Trophoblast cell (in vitro differentiated cells and primary cell): ENCODE results near the gene ULK3.

ENCODE experiments used
- DNase-seq, 2 donors: peaks; one replicate each; pipeline ENCODE4 v3.0.0-alpha.2; 2016
- H2AFZ ChIP-seq: 2 replicates; pipeline ENCODE4 v1.6.1; 2013; ENCODE audit warnings: low read length, moderate library complexity, mild to moderate bottlenecking; ENCODE audit not compliant: insufficient read depth, poor library complexity
- H2AK5ac ChIP-seq: 2 replicates; pipeline ENCODE4 v1.6.1; 2013; ENCODE audit warnings: mild to moderate bottlenecking, low read length
- H2BK120ac ChIP-seq: 2 replicates; pipeline ENCODE4 v1.6.1; 2013; ENCODE audit warnings: low read length, mild to moderate bottlenecking, moderate library complexity; ENCODE audit not compliant: insufficient read depth, poor library complexity
- H2BK12ac ChIP-seq: 2 replicates; pipeline ENCODE4 v1.6.1; 2013; ENCODE audit warnings: mild to moderate bottlenecking, low read length, moderate library complexity
- H2BK5ac ChIP-seq: 2 replicates; pipeline ENCODE4 v1.6.1; 2013; ENCODE audit warnings: low read length, low read depth, moderate library complexity, mild to moderate bottlenecking; ENCODE audit not compliant: poor library complexity
- H3K14ac ChIP-seq: 2 replicates; pipeline ENCODE4 v1.6.1; 2013; ENCODE audit warnings: mild to moderate bottlenecking, low read length
- H3K18ac ChIP-seq: 2 replicates; pipeline ENCODE4 v1.6.1; 2013; ENCODE audit warnings: mild to moderate bottlenecking, low read length
- H3K23ac ChIP-seq: 2 replicates; pipeline ENCODE4 v1.6.1; 2013; ENCODE audit warnings: low read length
- H3K27ac ChIP-seq: 2 replicates; pipeline ENCODE4 v1.5.1; 2013; ENCODE audit warnings: low read depth, mild to moderate bottlenecking, inconsistent platforms, low read length, moderate library complexity
- H3K27me3 ChIP-seq: 2 replicates; pipeline ENCODE4 v1.6.1; 2013; ENCODE audit warnings: inconsistent platforms, mild to moderate bottlenecking, low read length, moderate library complexity; ENCODE audit not compliant: insufficient read depth
- H3K36me3 ChIP-seq, 2 experiments: 1 replicate in 1 of 2; 2 replicates in 1 of 2; pipeline ENCODE4 v1.6.1; 2013; ENCODE audit warnings: low read length in 2 of 2, mild to moderate bottlenecking in 2 of 2, moderate library complexity in 1 of 2; ENCODE audit not compliant: insufficient read depth in 2 of 2, control insufficient read depth in 1 of 2
- H3K4ac ChIP-seq: 2 replicates; pipeline ENCODE4 v1.6.1; 2013; ENCODE audit warnings: low read depth, mild to moderate bottlenecking, low read length, moderate library complexity
- H3K4me1 ChIP-seq, 2 experiments: 1 replicate in 1 of 2; 2 replicates in 1 of 2; pipeline ENCODE4 v1.6.1; 2013; ENCODE audit warnings: low read length in 2 of 2, mild to moderate bottlenecking in 2 of 2, moderate library complexity in 1 of 2; ENCODE audit not compliant: insufficient read depth in 2 of 2, control insufficient read depth in 1 of 2
- H3K4me2 ChIP-seq: 2 replicates; pipeline ENCODE4 v1.6.1; 2013; ENCODE audit warnings: inconsistent platforms, mild to moderate bottlenecking, low read length, moderate library complexity
- H3K4me3 ChIP-seq: 2 replicates; pipeline ENCODE4 v1.5.1; 2013; ENCODE audit warnings: mild to moderate bottlenecking, low read depth, low read length, inconsistent platforms
- H3K79me1 ChIP-seq: one replicate; pipeline ENCODE4 v1.6.1; 2013; ENCODE audit warnings: low read length
- H3K79me2 ChIP-seq: 2 replicates; pipeline ENCODE4 v1.6.1; 2013; ENCODE audit warnings: low read length, mild to moderate bottlenecking; ENCODE audit not compliant: control insufficient read depth, insufficient read depth, poor library complexity
- H3K9ac ChIP-seq: 2 replicates; pipeline ENCODE4 v1.6.1; 2013; ENCODE audit warnings: mild to moderate bottlenecking, low read length
- H3K9me3 ChIP-seq: 2 replicates; pipeline ENCODE4 v1.6.1; 2013; ENCODE audit warnings: low read depth, mild to moderate bottlenecking, control low read depth, inconsistent platforms, low read length; ENCODE audit not compliant: insufficient read depth
- H4K12ac ChIP-seq: 2 replicates; pipeline ENCODE4 v1.6.1; 2013; ENCODE audit warnings: low read depth, mild to moderate bottlenecking, low read length, moderate library complexity
- H4K8ac ChIP-seq: 2 replicates; pipeline ENCODE4 v1.6.1; 2013; ENCODE audit warnings: low read depth, mild to moderate bottlenecking, low read length, moderate library complexity
- H4K91ac ChIP-seq: one replicate; pipeline ENCODE4 v1.6.1; 2013; ENCODE audit warnings: low read depth, mild to moderate bottlenecking, low read length, moderate library complexity
- WGBS: extraction: QIAGEN DNeasy Blood & Tissue Kit; methylation state at CpG from one replicate; pipeline ENCODE4 v1.1.7; 2013; ENCODE audit warnings: missing lambda C conversion rate; ENCODE audit not compliant: insufficient read length, insufficient coverage; ENCODE audit errors: extremely low coverage; 5-methylcytosine and 5-hydroxymethylcytosine counted together

Gene ULK3

DNA sequence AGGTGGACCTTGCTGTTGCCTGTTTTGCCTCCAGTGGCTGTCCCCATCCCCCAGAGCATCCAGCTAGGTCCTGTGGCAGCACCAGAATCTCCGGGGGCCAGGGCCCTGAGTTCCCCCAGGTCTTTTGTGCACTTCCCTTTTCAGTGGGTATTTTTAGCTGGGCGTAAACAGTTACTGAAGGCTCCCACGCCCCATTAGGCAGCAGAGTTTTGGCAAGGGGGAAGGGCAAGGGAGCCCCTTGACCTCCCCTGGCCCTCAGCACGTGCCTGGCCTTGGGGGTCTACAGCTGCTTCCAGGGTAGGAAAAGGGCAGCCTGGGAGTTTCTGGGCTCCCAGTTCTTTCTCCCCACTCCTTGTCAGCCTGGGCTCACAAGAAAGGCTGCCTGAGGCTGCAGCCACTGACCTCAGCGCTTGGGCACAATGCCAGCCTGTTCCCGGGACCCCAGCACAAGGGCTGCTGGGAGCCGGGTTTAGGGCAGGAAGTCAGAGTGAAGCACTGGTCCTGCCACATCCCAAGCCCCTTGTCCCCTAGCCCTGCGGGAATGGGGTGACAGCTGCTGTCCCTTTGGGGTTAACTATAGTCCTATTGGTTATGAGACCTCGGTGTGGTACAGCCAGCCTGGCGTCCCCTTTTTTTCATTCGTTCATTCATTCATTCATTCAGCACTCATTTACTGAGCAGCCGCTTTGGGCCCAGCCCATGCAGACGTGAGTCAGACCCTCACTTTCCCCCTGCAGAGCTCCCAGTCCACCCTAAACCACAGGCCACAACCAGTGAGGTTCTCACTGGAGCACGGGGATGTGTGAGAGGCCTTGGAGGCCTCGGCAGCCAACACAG, 52.7 kb downstream of the ULK3 start:
- no peak overlapping the region for H4K12ac ChIP-seq
- H2AFZ ChIP-seq, result no peak overlapping the region
- no peak overlapping the region for H3K27ac ChIP-seq
- no peak overlapping the region for H3K4ac ChIP-seq
- peaks cover 3 to 8% of the 10 kb centered on the region in 2 experiments for H3K4me1 ChIP-seq
- H2BK120ac ChIP-seq, result no peak overlapping the region
- no peaks in the 10 kb centered on the region for H3K79me2 ChIP-seq
- H3K79me1 ChIP-seq, result no peaks in the 10 kb centered on the region
- H3K9me3 ChIP-seq, result peaks cover 1% of the 10 kb centered on the region
- peaks cover 3 to 8% of the 10 kb centered on the region in 2 experiments for H3K36me3 ChIP-seq
- no peak overlapping the region for H2AK5ac ChIP-seq
- no peak overlapping the region for H2BK12ac ChIP-seq
- no peak overlapping the region for H4K91ac ChIP-seq
- H3K18ac ChIP-seq, result no peak overlapping the region
- H3K14ac ChIP-seq, result no peak overlapping the region
- H3K27me3 ChIP-seq, result no peaks in the 10 kb centered on the region
- H3K4me3 ChIP-seq, result no peak overlapping the region
- WGBS, result no CpG with 5 or more reads among the region's 15 CpGs
- no peak overlapping the region for H4K8ac ChIP-seq
- no peak for DNase-seq
- no peak overlapping the region for H3K23ac ChIP-seq
- no peak overlapping the region for H3K4me2 ChIP-seq
- no peak overlapping the region for H2BK5ac ChIP-seq
- no peak overlapping the region for H3K9ac ChIP-seq

DNA sequence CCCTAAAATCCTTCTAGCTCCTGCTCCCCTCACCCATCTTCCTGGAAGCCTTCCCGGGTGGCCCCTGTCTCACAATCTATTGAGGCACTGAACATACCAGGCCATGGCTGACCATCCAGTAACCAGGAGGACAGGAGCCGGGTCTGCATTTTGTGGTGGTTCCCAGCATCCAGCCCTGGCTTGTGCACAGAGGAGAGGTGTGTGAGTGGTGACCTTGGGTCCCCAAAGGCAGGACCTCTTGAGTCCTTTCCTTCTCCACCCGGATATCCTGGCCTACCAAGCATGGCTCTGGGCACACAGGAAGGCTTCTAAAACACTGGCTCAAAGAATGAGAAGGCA, 53.2 kb downstream of the ULK3 start:
- H4K91ac ChIP-seq, result no peak overlapping the region

DNA sequence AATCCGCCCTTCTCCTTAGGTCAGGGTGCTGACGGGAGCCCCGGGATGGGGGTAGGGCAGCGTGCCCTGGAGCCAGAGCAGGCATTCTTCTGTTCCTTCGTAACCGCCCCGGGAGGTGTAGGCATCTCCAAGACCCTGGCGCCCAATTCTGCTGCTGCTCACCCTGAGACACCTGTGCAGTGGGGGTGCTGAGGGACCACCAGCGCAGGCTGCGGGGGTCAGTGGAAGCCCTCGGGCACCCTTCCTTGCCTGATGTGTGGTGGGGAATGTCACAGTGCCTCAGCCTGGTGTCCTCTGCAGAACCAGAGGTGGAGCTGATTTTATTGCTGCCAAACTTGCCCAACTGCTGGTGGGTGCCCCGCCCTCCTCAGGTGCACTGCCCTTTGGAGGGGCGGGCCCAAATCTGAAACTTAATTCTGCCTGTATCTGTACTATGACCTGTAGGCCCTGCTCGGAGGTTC, 53.8 kb downstream of the ULK3 start:
- no peaks in the 10 kb centered on the region for H3K79me1 ChIP-seq
- DNase-seq, result no peak
- H3K18ac ChIP-seq, result no peak overlapping the region
- H2BK5ac ChIP-seq, result no peak overlapping the region
- no peak overlapping the region for H3K4ac ChIP-seq
- H3K36me3 ChIP-seq, result peaks cover 3 to 8% of the 10 kb centered on the region in 2 experiments
- no peak overlapping the region for H3K14ac ChIP-seq
- no peak overlapping the region for H4K8ac ChIP-seq
- H4K91ac ChIP-seq, result no peak overlapping the region
- no peak overlapping the region for H2AFZ ChIP-seq
- peaks cover 1% of the 10 kb centered on the region for H3K9me3 ChIP-seq
- no peak overlapping the region for H2BK12ac ChIP-seq
- no peaks in the 10 kb centered on the region for H3K79me2 ChIP-seq
- H3K4me1 ChIP-seq, result peaks cover 3 to 8% of the 10 kb centered on the region in 2 experiments
- H3K9ac ChIP-seq, result no peak overlapping the region
- no peak overlapping the region for H3K27ac ChIP-seq
- no peak overlapping the region for H3K4me2 ChIP-seq
- H3K27me3 ChIP-seq, result no peaks in the 10 kb centered on the region
- H2AK5ac ChIP-seq, result no peak overlapping the region
- no peak overlapping the region for H3K23ac ChIP-seq
- no peak overlapping the region for H2BK120ac ChIP-seq
- H3K4me3 ChIP-seq, result no peak overlapping the region
- WGBS, result no CpG with 5 or more reads among the region's 14 CpGs
- H4K12ac ChIP-seq, result no peak overlapping the region

More for the DNA sequence above, 53.2 kb downstream of the ULK3 start:
- no CpG with 5 or more reads among the region's 3 CpGs for WGBS
- no peaks in the 10 kb centered on the region for H3K27me3 ChIP-seq
- no peak overlapping the region for H3K4me2 ChIP-seq
- no peak overlapping the region for H3K18ac ChIP-seq
- H3K4me3 ChIP-seq, result no peak overlapping the region
- H3K79me2 ChIP-seq, result no peaks in the 10 kb centered on the region
- no peak overlapping the region for H2BK5ac ChIP-seq
- H3K23ac ChIP-seq, result no peak overlapping the region
- H3K9me3 ChIP-seq, result peaks cover 1% of the 10 kb centered on the region
- H3K4me1 ChIP-seq, result peaks cover 3 to 8% of the 10 kb centered on the region in 2 experiments
- no peak overlapping the region for H2BK12ac ChIP-seq
- H3K14ac ChIP-seq, result no peak overlapping the region
- H3K79me1 ChIP-seq, result no peaks in the 10 kb centered on the region
- no peak overlapping the region for H3K4ac ChIP-seq
- no peak overlapping the region for H3K27ac ChIP-seq
- H4K8ac ChIP-seq, result no peak overlapping the region
- no peak overlapping the region for H3K9ac ChIP-seq
- H2AK5ac ChIP-seq, result no peak overlapping the region
- no peak overlapping the region for H2BK120ac ChIP-seq
- peaks cover 3 to 5% of the 10 kb centered on the region in 2 experiments for H3K36me3 ChIP-seq
- no peak overlapping the region for H2AFZ ChIP-seq
- DNase-seq, result no peak
- H4K12ac ChIP-seq, result no peak overlapping the region

- Histone ChIP-seq H3K4ac (no peak overlapping the region), H3K27me3 (no peaks in the 10 kb centered on the region), H4K91ac (no peak overlapping the region), H3K79me1 (no peaks in the 10 kb centered on the region), H3K9me3 (peaks cover 1% of the 10 kb centered on the region), H3K9ac (no peak overlapping the region), H3K18ac (no peak overlapping the region), H3K14ac (no peak overlapping the region), H2BK12ac (no peak overlapping the region), H3K4me1 (peaks cover 4 to 8% of the 10 kb centered on the region in 2 experiments), H3K4me3 (no peak overlapping the region), H4K12ac (no peak overlapping the region), H2BK120ac (no peak overlapping the region), H2AK5ac (no peak overlapping the region), H3K79me2 (peaks cover under 1% of the 10 kb centered on the region), H2BK5ac (no peak overlapping the region), H3K23ac (no peak overlapping the region), H3K4me2 (no peak overlapping the region), H2AFZ (no peak overlapping the region), H3K36me3 (peaks cover 3 to 8% of the 10 kb centered on the region in 2 experiments), H4K8ac (no peak overlapping the region), H3K27ac (no peak overlapping the region)
- no CpG with 5 or more reads among the region's 9 CpGs for WGBS
- no peak for DNase-seq
Measured at GRCh38 chr15:74788683-74789151, 54.2 kb downstream of the ULK3 start.
